Choroid plexus epithelial cell (primary cell): ENCODE data around the gene WWOX.

Source experiments
- DNase-seq: peaks from one replicate; pipeline ENCODE4 v3.0.0-alpha.2; 2010; ENCODE audit warnings: low read depth
- H3K4me3 ChIP-seq: 2 replicates; pipeline ENCODE4 v1.5.1; 2011; ENCODE audit warnings: low read depth, mild to moderate bottlenecking, control low read depth, low read length, moderate library complexity
- CTCF ChIP-seq: conservative IDR thresholded peaks from 2 replicates; pipeline ENCODE4 v1.5.1; 2011; ENCODE audit warnings: low read depth, mild to moderate bottlenecking, control low read depth, inconsistent platforms, low read length, moderate library complexity

WWOX gene

DNA sequence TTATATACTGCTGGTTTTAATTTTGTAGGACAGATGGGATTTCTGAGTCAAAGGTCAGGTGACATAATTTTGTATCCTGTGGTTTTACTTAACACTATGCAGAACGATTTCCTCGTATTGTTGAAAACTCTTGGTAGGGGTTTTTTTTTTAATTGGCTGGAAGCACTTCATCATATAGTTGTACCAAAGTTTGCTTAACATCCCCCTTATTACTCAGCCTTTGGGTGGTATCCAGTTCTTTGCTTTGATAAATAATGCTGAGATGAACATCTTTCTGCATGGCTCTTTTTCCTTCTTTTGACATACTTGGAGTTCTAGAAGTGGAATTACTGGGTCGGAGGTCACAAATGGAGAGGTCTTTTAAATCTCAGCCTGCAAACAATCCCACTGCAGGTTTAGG is 1082.0 kb downstream of the WWOX start:
- no peak for TF ChIP-seq CTCF
- no peak overlapping the region for H3K4me3 ChIP-seq
- no peak for DNase-seq

DNA sequence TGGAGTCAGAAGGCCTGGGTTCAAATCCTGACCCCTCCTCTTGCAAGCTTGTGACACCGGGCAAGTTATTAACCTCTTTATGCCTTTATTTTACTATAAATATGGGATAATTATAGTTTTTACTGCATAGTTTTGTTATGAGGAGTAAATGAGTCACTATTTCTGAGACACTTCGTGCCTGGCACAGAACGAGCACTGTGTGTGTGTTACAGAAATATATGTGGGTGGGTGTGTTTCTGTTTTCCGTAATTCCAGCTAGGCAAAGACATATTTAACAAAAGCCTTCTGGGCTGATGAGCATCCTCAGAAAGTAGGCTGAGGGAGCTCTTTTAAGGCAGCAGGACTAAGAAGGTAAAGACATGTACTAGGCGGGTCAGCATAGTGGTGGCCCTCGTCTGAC is 1083.2 kb downstream of the WWOX start:
- TF ChIP-seq CTCF, result no peak
- H3K4me3 ChIP-seq, result no peak overlapping the region
- DNase-seq, result peak; percentile 30

- TF ChIP-seq CTCF, result no peak
- no peak overlapping the region for H3K4me3 ChIP-seq
- DNase-seq, result no peak
These were observed 1084.1 kb downstream of the WWOX start for GRCh38 chr16:79183571-79183970.

- DNase-seq, result no peak
- H3K4me3 ChIP-seq, result no peak overlapping the region
- TF ChIP-seq CTCF, result no peak
These were observed 1085.1 kb downstream of the WWOX start for GRCh38 chr16:79184464-79185030.

DNA sequence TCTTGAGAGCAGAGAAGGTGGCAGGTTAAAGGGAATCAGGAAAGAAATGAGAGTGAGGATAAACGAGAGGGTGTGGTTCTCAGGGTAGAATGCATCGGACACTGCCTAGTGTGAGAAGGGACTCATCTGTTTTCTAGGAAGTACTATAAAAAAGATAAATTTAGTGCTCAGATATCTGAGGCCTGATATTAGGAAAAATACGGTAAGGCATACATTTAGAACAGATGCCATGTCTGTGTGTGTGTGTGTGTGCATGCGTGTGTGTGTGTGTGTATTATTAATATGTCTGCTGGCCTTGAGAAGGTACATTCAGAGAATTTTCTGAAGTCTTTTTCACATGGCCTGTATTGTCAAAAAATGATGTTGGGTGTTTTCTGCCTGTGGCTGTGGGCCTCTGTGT is 1086.3 kb downstream of the WWOX start:
- no peak overlapping the region for H3K4me3 ChIP-seq
- no peak for TF ChIP-seq CTCF
- no peak for DNase-seq

- no peak overlapping the region for H3K4me3 ChIP-seq
- no peak for TF ChIP-seq CTCF
- DNase-seq, result no peak
These were observed 1086.7 kb downstream of the WWOX start for GRCh38 chr16:79186196-79186595.

- no peak for TF ChIP-seq CTCF
- no peak overlapping the region for H3K4me3 ChIP-seq
- no peak for DNase-seq
These were observed 1088.8 kb downstream of the WWOX start for GRCh38 chr16:79188115-79188738.
